Body of pancreas (tissue), 4 donors: ENCODE results near the gene FAM83F.
"Not testable (repeated sequence)": the region's sequence is repeated elsewhere in the genome, so short reads cannot be mapped to it uniquely, and the experiment has no call there.

Experiments used
- CTCF ChIP-seq, 7 experiments: fragments of 450-650 bp in 4 of 7; fragments of 200-600 bp in 3 of 7; sonication (generic) in 3 of 7; IDR thresholded peaks; one replicate each; pipeline ENCODE4 v1.5.1; 2016 to 2019; ENCODE audit warnings: antibody characterized with exemption in 7 of 7
- POLR2A ChIP-seq, 3 donors: fragments of 450-650 bp; IDR thresholded peaks; one replicate each; pipeline ENCODE4 v1.6.1; 2016; ENCODE audit warnings: antibody characterized with exemption in 3 of 3, mild to moderate bottlenecking in 2 of 3

- not testable (repeated sequence) for TF ChIP-seq CTCF, POLR2A (IDR thresholded peaks at IDR 0.05)
Measured at GRCh38 chr22:39992894-39993293, 1.9 kb upstream of the FAM83F start.
